Measurements from ENCODE around the gene DMGDH. TPM values are rescaled to one million over a fixed set of nuclear protein-coding genes. Genes with fewer than 3 reads are reported as not detected.

The DMGDH gene
- total and polyA plus RNA-seq, 10 of the 15 experiments (the other 5 are each of a cell fraction or from before 2014, with no cell fraction given) = 0.22 to 1.5 (median 0.44) TPM; not detected in 3

DNA sequence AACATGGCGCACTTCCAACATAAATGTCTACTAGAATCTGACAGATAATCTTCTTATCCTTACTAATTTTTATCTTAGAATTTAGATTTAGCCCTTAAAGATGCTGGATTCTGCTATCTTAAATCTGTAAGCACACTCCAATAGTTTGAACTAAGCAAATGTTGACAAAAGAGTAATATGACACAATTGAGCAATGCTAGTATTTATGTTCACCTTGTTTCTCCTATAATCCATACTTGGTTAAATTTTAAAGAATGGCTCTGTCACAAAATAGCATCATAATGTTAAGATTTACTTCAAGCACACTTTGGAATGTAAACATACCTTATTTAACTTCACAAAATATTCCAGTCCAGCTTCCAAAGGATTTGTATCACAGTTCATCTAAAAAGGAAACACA, 45.5 kb downstream of the DMGDH start:
- DNase-seq (ENCODE audit: low read depth, low spot score) (no peak), FAIRE-seq (no peak), ATAC-seq (no peak)
- H3K4me3 ChIP-seq = no peak overlapping the region
- in situ Hi-C loops (cut with MboI) = loop anchor here (5.0 kb wide), 2 partner anchors 108 to 443 kb away; no protein-coding TSS in a partner anchor
- no peaks in the 10 kb centered on the region for H3K36me3 ChIP-seq (ENCODE audit: control insufficient read depth in 2 of 2, insufficient read depth in 2 of 2, low read length in 1 of 2)
- ChIA-PET RAD21 (ENCODE audit: unreplicated experiment) (interaction anchor here (1.4 to 11.7 kb wide), 7 partner anchors 43 to 445 kb away, joined by 3 to 326 read pairs (median 9); no protein-coding TSS in a partner anchor), POLR2A (no interaction called here), CTCF (interaction anchor here (0.6 to 13.5 kb wide), 38 partner anchors 8 to 980 kb away, joined by 3 to 658 read pairs (median 6); partner anchors contain the start of gene ARSB), SMC1A (ENCODE audit: uncharacterized antibody, unreplicated experiment) (interaction anchor here (0.9 to 12.4 kb wide), 13 partner anchors 8 to 511 kb away, joined by 3 to 359 read pairs (median 8); no protein-coding TSS in a partner anchor)
- H3K79me2 ChIP-seq (ENCODE audit: control insufficient read depth, insufficient read depth, low read length) = no peaks in the 10 kb centered on the region
- no peak overlapping the region for H3K4me2 ChIP-seq (ENCODE audit: control insufficient read depth, insufficient read depth)
- no peak overlapping the region for H3K27ac ChIP-seq (ENCODE audit: control insufficient read depth, insufficient read depth)
- H3K4me1 ChIP-seq (ENCODE audit: control insufficient read depth, insufficient read depth, low read length) = no peaks in the 10 kb centered on the region
- H3K9ac ChIP-seq (ENCODE audit: control insufficient read depth, insufficient read depth, low read length) = no peak overlapping the region
- no peaks in the 10 kb centered on the region; a peak in 2 of 4 replicates for H3K27me3 ChIP-seq (replicated peaks in 1 of 2; ENCODE audit: control insufficient read depth in 2 of 2, insufficient read depth in 2 of 2, low read length in 1 of 2)
- H3K9me3 ChIP-seq (replicated peaks; ENCODE audit: control insufficient read depth, insufficient read depth, low read length) = no peaks in the 10 kb centered on the region
- 100% methylated on average over 1 of the region's 1 CpG for WGBS (ENCODE audit: insufficient coverage, insufficient replicate concordance, low lambda C conversion rate, missing lambda C conversion rate)
- H2AFZ ChIP-seq (ENCODE audit: control insufficient read depth, low read depth, low read length) = no peak overlapping the region
- TF ChIP-seq HDAC6 (IDR thresholded peaks at IDR 0.05; ENCODE audit: unreplicated experiment) = no peak
- TF ChIP-seq ZNF622 (IDR thresholded peaks at IDR 0.05) = no peak
- TF ChIP-seq PAX5 (IDR thresholded peaks at IDR 0.05; ENCODE audit: borderline replicate concordance, low read depth, low read length) = no peak
- no peak for TF ChIP-seq DPF2 (IDR thresholded peaks at IDR 0.05)
- TF ChIP-seq RBBP5 (conservative IDR thresholded peaks at IDR 0.05) = no peak
- TF ChIP-seq, protein P1, sequence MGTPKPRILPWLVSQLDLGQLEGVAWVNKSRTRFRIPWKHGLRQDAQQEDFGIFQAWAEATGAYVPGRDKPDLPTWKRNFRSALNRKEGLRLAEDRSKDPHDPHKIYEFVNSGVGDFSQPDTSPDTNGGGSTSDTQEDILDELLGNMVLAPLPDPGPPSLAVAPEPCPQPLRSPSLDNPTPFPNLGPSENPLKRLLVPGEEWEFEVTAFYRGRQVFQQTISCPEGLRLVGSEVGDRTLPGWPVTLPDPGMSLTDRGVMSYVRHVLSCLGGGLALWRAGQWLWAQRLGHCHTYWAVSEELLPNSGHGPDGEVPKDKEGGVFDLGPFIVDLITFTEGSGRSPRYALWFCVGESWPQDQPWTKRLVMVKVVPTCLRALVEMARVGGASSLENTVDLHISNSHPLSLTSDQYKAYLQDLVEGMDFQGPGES (IDR thresholded peaks at IDR 0.05) = no peak
- no peaks in the 10 kb centered on the region for H4K20me1 ChIP-seq (ENCODE audit: control insufficient read depth, insufficient read depth)
- no TSS peak for BruUV-seq (replicated peaks)
- intact Hi-C loops (cut with micrococcal nuclease; ENCODE audit: unreplicated experiment) = loop anchor here (2.0 to 10.0 kb wide), 3 partner anchors 42 to 831 kb away; no protein-coding TSS in a partner anchor

Measured in GM12878 (cell line).